Cardiac fibroblast (primary cell): ENCODE data around the gene LEMD2.

Experiments
- DNase-seq, 2 donors: peaks; one replicate each; pipeline versions ENCODE4 v3.0.0 to v3.0.0-alpha.2; 2010; ENCODE audit warnings: low read depth in 2 of 2
- H3K4me3 ChIP-seq, 2 donors: replicated peaks in 1 of 2; 1 replicate in 1 of 2; 2 replicates in 1 of 2; pipeline ENCODE4 v1.5.1; 2011; ENCODE audit warnings: low read depth in 2 of 2, low read length in 2 of 2, mild to moderate bottlenecking in 2 of 2, moderate library complexity in 1 of 2
- CTCF ChIP-seq: IDR thresholded peaks from one replicate; pipeline ENCODE4 v1.5.1; 2011; ENCODE audit warnings: low read depth, mild to moderate bottlenecking, low read length, inconsistent platforms

LEMD2 gene

GRCh38 chr6:33740794-33741193, 48.1 kb downstream of the LEMD2 start:
- no peak for TF ChIP-seq CTCF
- no peak for DNase-seq
- no peak overlapping the region for H3K4me3 ChIP-seq

- TF ChIP-seq CTCF: no peak
- no peak overlapping the region for H3K4me3 ChIP-seq
- DNase-seq: peak in 1 of 2 donors; percentile 32
Observed at GRCh38 chr6:33740204-33740608, 48.7 kb downstream of the LEMD2 start.

GRCh38 chr6:33739571-33739970, 49.4 kb downstream of the LEMD2 start:
- no peak for DNase-seq
- H3K4me3 ChIP-seq: no peak overlapping the region
- no peak for TF ChIP-seq CTCF

- no peak for TF ChIP-seq CTCF
- no peak overlapping the region for H3K4me3 ChIP-seq
- DNase-seq: no peak
Observed at GRCh38 chr6:33738879-33739278, 50.1 kb downstream of the LEMD2 start.

GRCh38 chr6:33738153-33738552, 50.8 kb downstream of the LEMD2 start:
- H3K4me3 ChIP-seq: no peak overlapping the region
- no peak for DNase-seq
- TF ChIP-seq CTCF: no peak

GRCh38 chr6:33737267-33738026, 51.5 kb downstream of the LEMD2 start:
- DNase-seq: no peak
- no peak for TF ChIP-seq CTCF
- H3K4me3 ChIP-seq: no peak overlapping the region

GRCh38 chr6:33735216-33735615, 53.7 kb downstream of the LEMD2 start:
- TF ChIP-seq CTCF: no peak
- DNase-seq: no peak

More at GRCh38 chr6:33735216-33735615, 53.7 kb downstream of the LEMD2 start:
- no peak overlapping the region for H3K4me3 ChIP-seq
